HepG2 (cell line): ENCODE measurements around the gene SCARB2. TPM values are rescaled to one million over a fixed set of nuclear protein-coding genes. Genes with fewer than 3 reads are reported as not detected.

Experiments
- ATAC-seq: fragments of 200-7000 bp; cut with Tn5 transposase; 3 replicates; pipeline ENCODE4 v1.9.1; 2020; ENCODE audit warnings: mild to moderate bottlenecking, moderate library complexity
- BruUV-seq: library from RNA; stranded (reverse); fragments of 400-500 nt; replicated peaks from 2 replicates; lab custom pipeline; 2021; lab: Mats Ljungman, UMichigan
- CTCF ChIA-PET: fragments of 300-600 bp; formaldehyde crosslinking; extraction: SDS; loops from one replicate; lab custom pipeline; 2021; ENCODE audit warnings: low total read pairs, inconsistent platforms, low intra/inter-chr PET ratio; lab: Yijun Ruan, JAX
- POLR2A ChIA-PET: fragments of 350-600 bp; sonication (Branson Sonifier 250); formaldehyde crosslinking; loops from one replicate; lab custom pipeline; 2020; ENCODE audit warnings: antibody characterized with exemption, inconsistent platforms; lab: Yijun Ruan, JAX
- DNase-seq: peaks from one replicate; pipeline ENCODE4 v3.0.0-alpha.2; 2015; ENCODE audit warnings: low spot score
- FAIRE-seq: peaks from 3 replicates; lab custom pipeline; 2011; peaks lifted over from hg19 to GRCh38; lab: Jason Lieb, UNC
- H2AFZ ChIP-seq: one replicate; pipeline ENCODE4 v1.6.1; 2011; ENCODE audit warnings: low read length, inconsistent platforms
- H3K27ac ChIP-seq: fragments of 300-600 bp; 3 replicates; pipeline ENCODE4 v1.8.0; 2011; ENCODE audit warnings: mixed run types, mild to moderate bottlenecking, mixed read lengths, low read length, inconsistent platforms; ENCODE audit not compliant: insufficient read depth; ENCODE audit errors: extremely low read length
- H3K27me3 ChIP-seq, 2 experiments: fragments of 200-600 bp in 1 of 2; 2 replicates in 1 of 2; 3 replicates in 1 of 2; pipeline versions ENCODE4 v1.6.0 to v1.8.0; 2011; ENCODE audit warnings: low read length in 2 of 2, mild to moderate bottlenecking in 2 of 2, moderate library complexity in 2 of 2, inconsistent platforms in 1 of 2; ENCODE audit not compliant: insufficient read depth in 2 of 2, control insufficient read depth in 1 of 2
- H3K36me3 ChIP-seq, 2 experiments: fragments of 200-600 bp in 1 of 2; replicated peaks in 1 of 2; 2 replicates in 1 of 2; 3 replicates in 1 of 2; pipeline versions ENCODE4 v1.5.1 to v1.8.0; 2011; ENCODE audit warnings: low read length in 2 of 2, inconsistent platforms in 1 of 2; ENCODE audit not compliant: insufficient read depth in 2 of 2, control insufficient read depth in 1 of 2
- H3K4me1 ChIP-seq: 2 replicates; pipeline ENCODE4 v1.5.1; 2012; ENCODE audit warnings: low read length, inconsistent platforms; ENCODE audit not compliant: insufficient read depth
- H3K4me2 ChIP-seq: 2 replicates; pipeline ENCODE4 v1.6.0; 2011; ENCODE audit warnings: low read depth, low read length, inconsistent platforms
- H3K4me3 ChIP-seq, 3 experiments: fragments of 200-600 bp in 1 of 3; sonication (generic), shearing (Covaris generic) in 1 of 3; replicated peaks in 1 of 3; 2 replicates each; pipeline ENCODE4 v1.5.1; 2011 to 2016; ENCODE audit warnings: low read length in 3 of 3, inconsistent platforms in 2 of 3, low read depth in 2 of 3, mild to moderate bottlenecking in 2 of 3, control low read depth in 1 of 3, mixed read lengths in 1 of 3; ENCODE audit not compliant: insufficient read depth in 1 of 3
- H3K79me2 ChIP-seq: one replicate; pipeline ENCODE4 v1.6.1; 2011; ENCODE audit warnings: low read length, inconsistent platforms; ENCODE audit not compliant: insufficient read depth
- H3K9ac ChIP-seq: 2 replicates; pipeline ENCODE4 v1.6.0; 2011; ENCODE audit warnings: mild to moderate bottlenecking, low read depth, low read length, inconsistent platforms; ENCODE audit not compliant: insufficient read depth
- H3K9me3 ChIP-seq: 2 replicates; pipeline ENCODE4 v1.5.1; 2012; ENCODE audit warnings: mild to moderate bottlenecking, low read length
- H4K20me1 ChIP-seq: 2 replicates; pipeline ENCODE4 v1.6.0; 2011; ENCODE audit warnings: inconsistent platforms, mild to moderate bottlenecking, low read length, moderate library complexity; ENCODE audit not compliant: insufficient read depth
- FOSL2 ChIP-seq: sonication (generic); formaldehyde crosslinking; IDR thresholded peaks from 2 replicates; pipeline ENCODE4 v1.4.0; 2020; ENCODE audit warnings: missing genetic modification reagents
- HNRNPH1 ChIP-seq: fragments of 200-400 bp; formaldehyde crosslinking; optimal IDR thresholded peaks from 2 replicates; pipeline ENCODE3; 2017; ENCODE audit warnings: mild to moderate bottlenecking, low read depth, low read length
- KLF16 ChIP-seq, 2 experiments: sonication (generic) in 1 of 2; formaldehyde crosslinking in 1 of 2; IDR thresholded peaks; 2 replicates each; pipeline versions ENCODE4 v1.6.1 to v1.8.0; 2016 to 2023; ENCODE audit warnings: missing genetic modification reagents in 2 of 2, missing compliant biosample characterization in 1 of 2
- NAIF1 ChIP-seq: sonication (generic); formaldehyde crosslinking; IDR thresholded peaks from 2 replicates; pipeline ENCODE4 v1.5.0; 2020; ENCODE audit warnings: mild to moderate bottlenecking, missing genetic modification reagents, borderline replicate concordance
- PRMT3 ChIP-seq: sonication (generic); formaldehyde crosslinking; IDR thresholded peaks from 2 replicates; pipeline ENCODE4 v1.8.1; 2022; ENCODE audit warnings: low read depth, mild to moderate bottlenecking, moderate library complexity, missing genetic modification reagents, borderline replicate concordance
- SKIL ChIP-seq: sonication (generic); formaldehyde crosslinking; IDR thresholded peaks from 2 replicates; pipeline ENCODE4 v1.8.0; 2022; ENCODE audit warnings: missing genetic modification reagents, mild to moderate bottlenecking, moderate library complexity, borderline replicate concordance
- TEAD3 ChIP-seq: optimal IDR thresholded peaks from 2 replicates; pipeline ENCODE3; 2016; ENCODE audit warnings: borderline replicate concordance
- ZBTB2 ChIP-seq: sonication (generic); formaldehyde crosslinking; IDR thresholded peaks from 2 replicates; pipeline ENCODE4 v1.8.0; 2022; ENCODE audit warnings: low read depth, missing genetic modification reagents
- ZBTB37 ChIP-seq: sonication (generic); formaldehyde crosslinking; IDR thresholded peaks from 2 replicates; pipeline ENCODE4 v1.4.0; 2020; ENCODE audit warnings: mild to moderate bottlenecking, missing genetic modification reagents
- ZNF496 ChIP-seq: sonication (generic); formaldehyde crosslinking; IDR thresholded peaks from 2 replicates; pipeline ENCODE4 v1.8.1; 2023; ENCODE audit warnings: mild to moderate bottlenecking, moderate library complexity, missing genetic modification reagents; ENCODE audit not compliant: insufficient replicate concordance
- ZNF562 ChIP-seq: sonication (generic); formaldehyde crosslinking; IDR thresholded peaks from 2 replicates; pipeline ENCODE4 v1.8.0; 2022; ENCODE audit warnings: missing genetic modification reagents, borderline replicate concordance
- WGBS: methylation state at CpG from one replicate; pipeline ENCODE4 v1.1.6; 2017; ENCODE audit warnings: low lambda C conversion rate; 5-methylcytosine and 5-hydroxymethylcytosine counted together
- in situ Hi-C: cut with HindIII; loops from 2 replicates; pipeline ENCODE4 v1.10.0; 2017; ENCODE audit warnings: low pct_unique_long_range_greater_than_20kb; ENCODE audit not compliant: extremely low pct_ligation_motif_present
- intact Hi-C: fragments of 100-400 bp; cut with micrococcal nuclease; formaldehyde crosslinking; loops from one replicate; pipeline ENCODE4 v1.10.0; 2022; ENCODE audit not compliant: unreplicated experiment
- polyA plus RNA-seq, 8 experiments: library from polyadenylated mRNA; depleted of rRNA in 3 of 8; stranded (reverse) in 7 of 8; unstranded in 1 of 8; fragments of >200 nt; fragmentation: Illumina TruSeq in 4 of 8; extraction: Trizol in 4 of 8; gene quantifications; 2 replicates each; pipeline versions ENCODE4 v1.2.1 to v1.2.3, GENCODE V29; 2011 to 2016; ENCODE audit warnings: low read depth in 4 of 8, missing spikeins in 1 of 8, mixed read lengths in 1 of 8; ENCODE audit not compliant: insufficient read depth in 1 of 8
- total RNA-seq, 5 experiments: library from RNA; depleted of rRNA; stranded (reverse); fragments of >200 nt; fragmentation: Illumina TruSeq; extraction: Trizol; gene quantifications; 2 replicates each; pipeline ENCODE4 v1.2.3, GENCODE V29; 2016; ENCODE audit warnings: low read depth in 1 of 5
- TF ChIP-seq, protein P1 (sequence below): IDR thresholded peaks from 2 replicates; pipeline ENCODE4 v1.6.1; 2016
- TF ChIP-seq, protein P2 (sequence below): sonication (generic); formaldehyde crosslinking; IDR thresholded peaks from 2 replicates; pipeline ENCODE4 v1.8.1; 2023; ENCODE audit warnings: missing genetic modification reagents, mild to moderate bottlenecking, borderline replicate concordance
- TF ChIP-seq, protein P3 (sequence below): IDR thresholded peaks from 2 replicates; pipeline ENCODE4 v1.6.1; 2016; ENCODE audit warnings: missing biosample characterization, missing genetic modification reagents, low read depth

The SCARB2 gene
- total and polyA plus RNA-seq, 2 of the 13 experiments (the other 11 are each of a cell fraction or from before 2014, with no cell fraction given) = 40.6 to 43.4 TPM

- TF ChIP-seq ZBTB2 (CRISPR knock-in tag) (no peak), ZNF496 (no peak)
Observed at GRCh38 chr4:76187152-76187551, 26.5 kb downstream of the SCARB2 start (continued).

DNA sequence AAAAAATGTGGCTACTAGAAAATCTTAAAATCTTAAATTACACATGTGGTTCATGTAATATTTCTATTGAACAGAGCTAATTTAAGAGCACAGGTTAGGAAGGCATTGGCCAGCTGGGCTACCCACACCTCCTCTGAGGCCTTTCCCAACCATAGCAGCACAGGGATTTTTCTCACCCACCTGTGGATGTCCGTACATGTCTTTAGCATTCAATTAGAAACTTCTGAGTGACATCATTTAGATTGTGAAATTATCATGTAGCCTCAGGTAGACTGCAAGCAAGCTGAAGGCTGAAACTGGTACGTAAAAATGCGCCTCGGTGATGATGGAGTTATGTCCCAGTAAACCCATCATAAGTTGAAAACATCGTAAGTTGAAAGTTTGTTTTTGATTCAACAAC, 31.2 kb downstream of the SCARB2 start:
- WGBS = 96% methylated on average over 5 of the region's 5 CpGs
- no peak for ATAC-seq
- in situ Hi-C loops (loop anchor here (5.0 kb wide), 1 partner anchor 195 kb away; no protein-coding TSS in a partner anchor), intact Hi-C loops (no loop called here)
- Histone ChIP-seq H3K27me3 (no peaks in the 10 kb centered on the region), H3K4me2 (no peak overlapping the region), H3K36me3 (peaks cover 7 to 28% of the 10 kb centered on the region in 2 experiments), H3K9ac (no peak overlapping the region), H3K4me1 (0 out of 2 replicates have a peak, but pooled peaks cover 5% of the 10 kb centered on the region), H3K4me3 (no peak overlapping the region), H3K79me2 (no peaks in the 10 kb centered on the region), H2AFZ (no peak overlapping the region), H3K9me3 (no peaks in the 10 kb centered on the region), H3K27ac (no peak overlapping the region), H4K20me1 (no peaks in the 10 kb centered on the region)
- BruUV-seq = no TSS peak
- FAIRE-seq = no peak
- ChIA-PET CTCF (no interaction called here), POLR2A (no interaction called here)
- no peak for DNase-seq
- TF ChIP-seq ZNF562 (CRISPR knock-in tag) = no peak
- no peak for TF ChIP-seq HNRNPH1
- TF ChIP-seq NAIF1 = no peak
- no peak for TF ChIP-seq ZBTB37
- TF ChIP-seq, protein P1, sequence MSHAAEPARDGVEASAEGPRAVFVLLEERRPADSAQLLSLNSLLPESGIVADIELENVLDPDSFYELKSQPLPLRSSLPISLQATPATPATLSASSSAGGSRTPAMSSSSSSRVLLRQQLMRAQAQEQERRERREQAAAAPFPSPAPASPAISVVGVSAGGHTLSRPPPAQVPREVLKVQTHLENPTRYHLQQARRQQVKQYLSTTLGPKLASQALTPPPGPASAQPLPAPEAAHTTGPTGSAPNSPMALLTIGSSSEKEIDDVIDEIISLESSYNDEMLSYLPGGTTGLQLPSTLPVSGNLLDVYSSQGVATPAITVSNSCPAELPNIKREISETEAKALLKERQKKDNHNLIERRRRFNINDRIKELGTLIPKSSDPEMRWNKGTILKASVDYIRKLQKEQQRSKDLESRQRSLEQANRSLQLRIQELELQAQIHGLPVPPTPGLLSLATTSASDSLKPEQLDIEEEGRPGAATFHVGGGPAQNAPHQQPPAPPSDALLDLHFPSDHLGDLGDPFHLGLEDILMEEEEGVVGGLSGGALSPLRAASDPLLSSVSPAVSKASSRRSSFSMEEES (CRISPR knock-in tag) = no peak
- TF ChIP-seq, protein P2, sequence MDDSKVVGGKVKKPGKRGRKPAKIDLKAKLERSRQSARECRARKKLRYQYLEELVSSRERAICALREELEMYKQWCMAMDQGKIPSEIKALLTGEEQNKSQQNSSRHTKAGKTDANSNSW = no peak
- no peak for TF ChIP-seq KLF16 (CRISPR knock-in tag; IDR thresholded peaks at IDR 0.05)
- TF ChIP-seq, protein P3, sequence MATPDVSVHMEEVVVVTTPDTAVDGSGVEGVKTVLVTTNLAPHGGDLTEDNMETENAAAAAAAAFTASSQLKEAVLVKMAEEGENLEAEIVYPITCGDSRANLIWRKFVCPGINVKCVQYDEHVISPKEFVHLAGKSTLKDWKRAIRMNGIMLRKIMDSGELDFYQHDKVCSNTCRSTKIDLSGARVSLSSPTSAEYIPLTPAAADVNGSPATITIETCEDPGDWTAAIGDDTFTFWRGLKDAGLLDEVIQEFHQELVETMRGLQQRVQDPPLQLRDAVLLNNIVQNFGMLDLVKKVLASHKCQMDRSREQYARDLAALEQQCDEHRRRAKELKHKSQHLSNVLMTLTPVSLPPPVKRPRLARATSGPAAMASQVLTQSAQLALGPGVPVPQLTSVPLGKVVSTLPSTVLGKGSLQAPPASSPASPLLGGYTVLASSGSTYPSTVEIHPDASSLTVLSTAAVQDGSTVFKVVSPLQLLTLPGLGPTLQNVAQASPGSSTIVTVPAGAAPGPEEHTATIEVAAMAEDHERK (CRISPR knock-in tag) = no peak
- no peak for TF ChIP-seq TEAD3
- TF ChIP-seq PRMT3 = no peak
- TF ChIP-seq FOSL2 (CRISPR knock-in tag) = no peak
- no peak for TF ChIP-seq SKIL
